SK-N-SH (cell line): ENCODE results near the gene NEK6.

ENCODE experiments used
- EZH2phosphoT487 ChIP-seq: fragments of 200-600 bp; sonication (generic); IDR thresholded peaks from 2 replicates; pipeline ENCODE4 v1.6.1; 2017; ENCODE audit warnings: low read depth, mixed run types, mild to moderate bottlenecking, antibody characterized with exemption, moderate library complexity, borderline replicate concordance
- TEAD4 ChIP-seq: IDR thresholded peaks from 2 replicates; pipeline ENCODE4 v1.4.0; 2012; ENCODE audit warnings: mild to moderate bottlenecking, borderline replicate concordance; ENCODE audit not compliant: insufficient read depth
- TF ChIP-seq, protein P1 (sequence below): fragments of 200-600 bp; sonication (generic); IDR thresholded peaks from 2 replicates; pipeline ENCODE4 v1.6.1; 2017; ENCODE audit warnings: antibody characterized with exemption, mild to moderate bottlenecking, moderate library complexity
- TF ChIP-seq, protein P2 (sequence below): IDR thresholded peaks from 2 replicates; pipeline ENCODE4; 2012

DNA sequence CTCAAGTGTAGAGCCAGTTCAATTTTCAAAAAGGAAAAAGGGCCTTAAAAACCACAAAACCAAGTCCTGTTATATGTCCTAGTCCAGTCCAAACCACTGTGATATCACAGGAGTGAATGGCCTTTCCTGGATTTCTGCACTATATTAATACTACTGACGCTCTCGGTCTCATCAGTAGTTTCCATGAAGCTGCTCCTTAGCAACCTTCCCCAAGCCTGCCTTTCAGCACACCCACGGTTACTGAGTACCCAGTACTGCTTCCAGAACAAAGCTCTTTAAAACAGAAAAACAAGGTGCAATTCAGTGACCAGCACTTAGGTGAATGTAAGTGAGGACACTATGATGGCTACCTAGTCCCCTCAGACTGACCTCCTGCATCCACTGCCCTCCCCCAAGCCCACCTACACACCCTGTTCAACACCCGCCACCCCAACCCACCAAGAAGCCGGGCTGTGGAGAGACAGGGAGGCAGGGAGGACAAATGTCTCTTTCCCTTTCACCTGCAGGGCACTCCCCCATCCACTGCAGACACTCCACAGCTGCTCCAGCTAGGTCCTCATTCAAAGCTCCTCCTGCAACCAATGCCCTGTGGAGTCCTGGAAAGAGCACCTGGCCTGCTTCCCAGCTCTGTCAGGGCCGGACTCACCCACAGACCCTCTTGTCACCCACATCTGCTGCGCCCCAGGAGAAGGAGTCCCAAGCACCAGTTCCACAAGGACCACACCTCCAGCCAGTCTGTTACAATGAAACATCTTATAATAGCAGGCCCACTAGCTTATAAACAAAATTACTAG lies 131.6 kb downstream of the NEK6 start:
- TF ChIP-seq TEAD4 (no peak), EZH2phosphoT487 (no peak)
- TF ChIP-seq, protein P1, sequence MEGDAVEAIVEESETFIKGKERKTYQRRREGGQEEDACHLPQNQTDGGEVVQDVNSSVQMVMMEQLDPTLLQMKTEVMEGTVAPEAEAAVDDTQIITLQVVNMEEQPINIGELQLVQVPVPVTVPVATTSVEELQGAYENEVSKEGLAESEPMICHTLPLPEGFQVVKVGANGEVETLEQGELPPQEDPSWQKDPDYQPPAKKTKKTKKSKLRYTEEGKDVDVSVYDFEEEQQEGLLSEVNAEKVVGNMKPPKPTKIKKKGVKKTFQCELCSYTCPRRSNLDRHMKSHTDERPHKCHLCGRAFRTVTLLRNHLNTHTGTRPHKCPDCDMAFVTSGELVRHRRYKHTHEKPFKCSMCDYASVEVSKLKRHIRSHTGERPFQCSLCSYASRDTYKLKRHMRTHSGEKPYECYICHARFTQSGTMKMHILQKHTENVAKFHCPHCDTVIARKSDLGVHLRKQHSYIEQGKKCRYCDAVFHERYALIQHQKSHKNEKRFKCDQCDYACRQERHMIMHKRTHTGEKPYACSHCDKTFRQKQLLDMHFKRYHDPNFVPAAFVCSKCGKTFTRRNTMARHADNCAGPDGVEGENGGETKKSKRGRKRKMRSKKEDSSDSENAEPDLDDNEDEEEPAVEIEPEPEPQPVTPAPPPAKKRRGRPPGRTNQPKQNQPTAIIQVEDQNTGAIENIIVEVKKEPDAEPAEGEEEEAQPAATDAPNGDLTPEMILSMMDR, result no peak
- TF ChIP-seq, protein P2, sequence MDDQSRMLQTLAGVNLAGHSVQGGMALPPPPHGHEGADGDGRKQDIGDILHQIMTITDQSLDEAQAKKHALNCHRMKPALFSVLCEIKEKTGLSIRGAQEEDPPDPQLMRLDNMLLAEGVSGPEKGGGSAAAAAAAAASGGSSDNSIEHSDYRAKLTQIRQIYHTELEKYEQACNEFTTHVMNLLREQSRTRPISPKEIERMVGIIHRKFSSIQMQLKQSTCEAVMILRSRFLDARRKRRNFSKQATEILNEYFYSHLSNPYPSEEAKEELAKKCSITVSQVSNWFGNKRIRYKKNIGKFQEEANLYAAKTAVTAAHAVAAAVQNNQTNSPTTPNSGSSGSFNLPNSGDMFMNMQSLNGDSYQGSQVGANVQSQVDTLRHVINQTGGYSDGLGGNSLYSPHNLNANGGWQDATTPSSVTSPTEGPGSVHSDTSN, result no peak
